OCI-LY7 (cell line): ENCODE data around the gene KSR1. TPM values are rescaled to one million over a fixed set of nuclear protein-coding genes. Genes with fewer than 3 reads are reported as not detected.

Experiments
- BruUV-seq: library from RNA; stranded (reverse); fragments of 400-500 nt; replicated peaks from 2 replicates; lab custom pipeline; 2021; lab: Mats Ljungman, UMichigan
- CTCF ChIA-PET: fragments of 300-600 bp; sonication (Branson Sonifier 250); formaldehyde crosslinking; loops from one replicate; lab custom pipeline; 2022; ENCODE audit warnings: antibody characterized with exemption; ENCODE audit not compliant: unreplicated experiment; lab: Charles Lee
- POLR2A ChIA-PET: fragments of 300-600 bp; sonication (Branson Sonifier 250); formaldehyde crosslinking; loops from one replicate; lab custom pipeline; 2022; ENCODE audit warnings: antibody characterized with exemption; lab: Charles Lee
- DNase-seq: peaks from one replicate; pipeline ENCODE4 v3.0.0-alpha.2; 2015; ENCODE audit warnings: low spot score
- H2AFZ ChIP-seq: fragments of 200-600 bp; sonication (generic), shearing (Covaris generic); 2 replicates; pipeline ENCODE4 v1.6.1; 2014; ENCODE audit warnings: mild to moderate bottlenecking, antibody characterized with exemption, low read length, moderate library complexity
- H3K27ac ChIP-seq: fragments of 200-600 bp; sonication (generic); 2 replicates; pipeline ENCODE4 v1.5.1; 2014; ENCODE audit warnings: mixed run types, low read depth, mild to moderate bottlenecking, moderate library complexity, low read length, inconsistent platforms; ENCODE audit not compliant: poor library complexity, severe bottlenecking
- H3K36me3 ChIP-seq: fragments of 200-600 bp; sonication (generic); 2 replicates; pipeline ENCODE4 v1.6.1; 2014; ENCODE audit warnings: mild to moderate bottlenecking, antibody characterized with exemption, low read length, moderate library complexity, mixed read lengths; ENCODE audit not compliant: insufficient read depth
- H3K4me1 ChIP-seq: fragments of 200-600 bp; sonication (generic); 2 replicates; pipeline ENCODE4 v1.5.1; 2014; ENCODE audit warnings: mild to moderate bottlenecking, low read length; ENCODE audit not compliant: insufficient read depth, poor library complexity, severe bottlenecking
- H3K4me2 ChIP-seq: fragments of 200-600 bp; sonication (generic); 2 replicates; pipeline ENCODE4 v1.6.1; 2014; ENCODE audit warnings: mild to moderate bottlenecking, low read length
- H3K4me3 ChIP-seq: fragments of 200-600 bp; sonication (generic); 2 replicates; pipeline ENCODE4 v1.5.1; 2014; ENCODE audit warnings: mild to moderate bottlenecking, low read depth, low read length; ENCODE audit not compliant: poor library complexity, severe bottlenecking
- H3K79me2 ChIP-seq: fragments of 200-600 bp; sonication (generic); 2 replicates; pipeline ENCODE4 v1.6.1; 2016; ENCODE audit warnings: low read depth, mild to moderate bottlenecking, low read length, moderate library complexity, mixed read lengths; ENCODE audit not compliant: insufficient read depth
- H3K9me2 ChIP-seq: fragments of 200-600 bp; sonication (generic); 2 replicates; pipeline ENCODE4 v1.6.1; 2016; ENCODE audit warnings: mild to moderate bottlenecking, low read length, mixed read lengths; ENCODE audit not compliant: insufficient read depth
- H3K9me3 ChIP-seq: fragments of 200-600 bp; sonication (generic); 2 replicates; pipeline ENCODE4 v1.6.1; 2014; ENCODE audit warnings: mild to moderate bottlenecking, mixed run types, low read length, mixed read lengths
- H4K20me1 ChIP-seq: fragments of 200-600 bp; sonication (generic); 2 replicates; pipeline ENCODE4 v1.6.1; 2014; ENCODE audit warnings: mild to moderate bottlenecking, antibody characterized with exemption, low read length, moderate library complexity, mixed read lengths; ENCODE audit not compliant: insufficient read depth
- EZH2phosphoT487 ChIP-seq: fragments of 200-600 bp; sonication (generic); IDR thresholded peaks from 2 replicates; pipeline ENCODE4 v1.6.1; 2018; ENCODE audit warnings: low read depth, borderline replicate concordance, mild to moderate bottlenecking, mixed run types, antibody characterized with exemption, low read length, moderate library complexity, mixed read lengths
- intact Hi-C: fragments of 100-400 bp; cut with micrococcal nuclease; formaldehyde crosslinking; loops from one replicate; pipeline ENCODE4 v1.10.0; 2022; ENCODE audit not compliant: unreplicated experiment
- total RNA-seq, 2 experiments: library from RNA; depleted of rRNA in 1 of 2; stranded (reverse); fragments of >200 nt in 1 of 2; shearing (Covaris generic) in 1 of 2; gene quantifications; 2 replicates each; pipeline ENCODE4 v1.2.3, GENCODE V29; 2014 to 2022
- TF ChIP-seq, protein P1 (sequence below): fragments of 200-600 bp; sonication (generic); conservative IDR thresholded peaks from 2 replicates; pipeline ENCODE4 v1.5.1; 2014; ENCODE audit warnings: mild to moderate bottlenecking, antibody characterized with exemption, low read length, moderate library complexity, mixed read lengths

KSR1 gene
- total RNA-seq, 2 experiments from 2014 or later = 2.2 to 4.1 TPM

DNA sequence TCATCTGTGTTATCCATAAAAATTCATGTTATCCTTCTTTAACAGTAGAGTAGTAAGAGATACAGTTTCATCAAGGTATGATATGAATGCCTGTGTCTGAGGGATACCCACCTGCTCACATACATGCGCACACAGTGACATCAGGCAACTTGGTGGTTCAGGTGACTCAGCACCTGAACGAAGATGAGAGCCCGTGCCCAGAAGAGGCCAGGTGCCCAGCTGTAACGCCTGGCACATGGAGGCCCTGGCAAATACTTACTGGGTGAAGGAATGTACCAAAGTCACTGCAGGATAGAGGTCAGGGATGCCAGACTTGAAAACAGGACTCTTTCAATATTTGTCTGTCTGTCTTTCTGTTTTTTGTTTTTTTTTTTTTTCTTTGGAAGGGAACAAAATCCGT lies 102.1 kb downstream of the KSR1 start:
- H3K9me3 ChIP-seq = no peaks in the 10 kb centered on the region
- H3K4me3 ChIP-seq = no peak overlapping the region
- no peaks in the 10 kb centered on the region for H3K79me2 ChIP-seq
- POLR2A ChIA-PET = interaction anchor here (0.7 kb wide), 1 partner anchor 18 kb away, joined by 3 read pairs; no protein-coding TSS in a partner anchor
- H4K20me1 ChIP-seq = no peaks in the 10 kb centered on the region
- no peak overlapping the region for H3K27ac ChIP-seq
- no peak for TF ChIP-seq EZH2phosphoT487
- TF ChIP-seq, protein P1, sequence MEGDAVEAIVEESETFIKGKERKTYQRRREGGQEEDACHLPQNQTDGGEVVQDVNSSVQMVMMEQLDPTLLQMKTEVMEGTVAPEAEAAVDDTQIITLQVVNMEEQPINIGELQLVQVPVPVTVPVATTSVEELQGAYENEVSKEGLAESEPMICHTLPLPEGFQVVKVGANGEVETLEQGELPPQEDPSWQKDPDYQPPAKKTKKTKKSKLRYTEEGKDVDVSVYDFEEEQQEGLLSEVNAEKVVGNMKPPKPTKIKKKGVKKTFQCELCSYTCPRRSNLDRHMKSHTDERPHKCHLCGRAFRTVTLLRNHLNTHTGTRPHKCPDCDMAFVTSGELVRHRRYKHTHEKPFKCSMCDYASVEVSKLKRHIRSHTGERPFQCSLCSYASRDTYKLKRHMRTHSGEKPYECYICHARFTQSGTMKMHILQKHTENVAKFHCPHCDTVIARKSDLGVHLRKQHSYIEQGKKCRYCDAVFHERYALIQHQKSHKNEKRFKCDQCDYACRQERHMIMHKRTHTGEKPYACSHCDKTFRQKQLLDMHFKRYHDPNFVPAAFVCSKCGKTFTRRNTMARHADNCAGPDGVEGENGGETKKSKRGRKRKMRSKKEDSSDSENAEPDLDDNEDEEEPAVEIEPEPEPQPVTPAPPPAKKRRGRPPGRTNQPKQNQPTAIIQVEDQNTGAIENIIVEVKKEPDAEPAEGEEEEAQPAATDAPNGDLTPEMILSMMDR = no peak
- no peak overlapping the region for H2AFZ ChIP-seq
- no peak overlapping the region for H3K4me2 ChIP-seq
- no peaks in the 10 kb centered on the region for H3K36me3 ChIP-seq
- BruUV-seq = no TSS peak
- no peaks in the 10 kb centered on the region for H3K4me1 ChIP-seq
- no peaks in the 10 kb centered on the region for H3K9me2 ChIP-seq
- intact Hi-C loops = no loop called here
- CTCF ChIA-PET = no interaction called here
- no peak for DNase-seq

DNA sequence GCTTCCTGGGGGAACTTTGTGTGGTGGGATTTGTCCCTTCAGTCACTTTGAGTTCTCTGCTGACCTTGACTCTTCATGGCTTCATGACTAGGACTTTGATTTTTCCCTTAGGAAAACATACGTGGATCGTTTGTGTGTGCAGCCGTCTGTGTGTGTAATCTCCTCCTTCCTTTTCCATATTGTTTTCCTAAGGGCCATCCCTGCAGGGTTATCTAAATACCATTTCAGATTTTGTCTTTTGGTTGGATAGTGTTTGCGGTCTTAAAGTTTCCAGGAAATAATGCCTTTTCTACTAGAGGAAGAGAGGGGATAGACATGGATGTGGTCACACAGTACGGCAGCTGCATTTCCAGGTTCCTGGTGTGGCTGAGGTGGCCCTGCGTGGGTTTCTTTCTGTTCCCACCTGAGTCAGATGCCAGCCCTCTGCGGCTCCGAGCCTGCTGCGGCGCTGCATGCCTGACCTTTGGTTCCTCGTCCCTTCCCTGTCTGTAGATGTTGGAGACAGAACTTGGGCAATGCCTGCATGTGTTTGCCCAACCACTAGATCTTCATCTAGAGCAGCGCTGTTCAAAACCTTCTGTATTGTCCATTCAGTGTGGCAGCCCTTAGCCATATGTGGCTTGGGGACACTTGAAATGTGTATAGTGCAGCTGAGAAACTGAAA lies 102.7 kb downstream of the KSR1 start:
- no peak overlapping the region for H3K4me2 ChIP-seq
- H3K79me2 ChIP-seq = no peaks in the 10 kb centered on the region
- H3K9me2 ChIP-seq = no peaks in the 10 kb centered on the region
- no peaks in the 10 kb centered on the region for H3K4me1 ChIP-seq
- DNase-seq = no peak
- no peaks in the 10 kb centered on the region for H4K20me1 ChIP-seq
- H3K4me3 ChIP-seq = no peak overlapping the region
- no TSS peak for BruUV-seq
- intact Hi-C loops = no loop called here
- TF ChIP-seq EZH2phosphoT487 = no peak
- TF ChIP-seq, protein P1 = no peak
- POLR2A ChIA-PET = no interaction called here
- CTCF ChIA-PET = no interaction called here
- no peak overlapping the region for H2AFZ ChIP-seq
- no peak overlapping the region for H3K27ac ChIP-seq
- no peaks in the 10 kb centered on the region for H3K36me3 ChIP-seq
- no peaks in the 10 kb centered on the region for H3K9me3 ChIP-seq
